ENCODE measurements around the gene ZNF441. TPM values are rescaled to one million over a fixed set of nuclear protein-coding genes. Genes with fewer than 3 reads are reported as not detected.

The ZNF441 gene
- total and polyA plus RNA-seq, 2 of the 13 experiments (the other 11 are each of a cell fraction or from before 2014, with no cell fraction given), result 2.8 to 10.0 TPM

GRCh38 chr19:11752244-11752736 is 14.5 kb upstream of the ZNF441 start (continued):
- TF ChIP-seq ZNF407 (CRISPR knock-in tag; IDR thresholded peaks at IDR 0.05; ENCODE audit: not compliant biosample characterization) (no peak), ARNT (IDR thresholded peaks at IDR 0.05) (no peak), POLR2AphosphoS2 (IDR thresholded peaks at IDR 0.05; ENCODE audit: low read depth, low read length) (no peak), FOXK1 (CRISPR knock-in tag; IDR thresholded peaks at IDR 0.05; ENCODE audit: borderline replicate concordance, low read depth) (no peak), POLR2AphosphoS5 (IDR thresholded peaks at IDR 0.05; ENCODE audit: low read depth, low read length) (no peak), HES4 (CRISPR knock-in tag; IDR thresholded peaks at IDR 0.05; ENCODE audit: borderline replicate concordance) (no peak), CREM (IDR thresholded peaks at IDR 0.05) (no peak), CREM (CRISPR knock-in tag; IDR thresholded peaks at IDR 0.05) (no peak), ETS1 (CRISPR knock-in tag; IDR thresholded peaks at IDR 0.05) (no peak), FOXJ3 (CRISPR knock-in tag; IDR thresholded peaks at IDR 0.05; ENCODE audit: borderline replicate concordance) (no peak)

All from HepG2 (cell line).